Measurements from ENCODE around the gene CACNB4. TPM values are rescaled to one million over a fixed set of nuclear protein-coding genes. Genes with fewer than 3 reads are reported as not detected.

The CACNB4 gene
- total and polyA plus RNA-seq, 9 of the 15 experiments (the other 6 are each of a cell fraction or from before 2014, with no cell fraction given), result 0.01 to 0.20 (median 0.04) TPM; not detected in 1

DNA sequence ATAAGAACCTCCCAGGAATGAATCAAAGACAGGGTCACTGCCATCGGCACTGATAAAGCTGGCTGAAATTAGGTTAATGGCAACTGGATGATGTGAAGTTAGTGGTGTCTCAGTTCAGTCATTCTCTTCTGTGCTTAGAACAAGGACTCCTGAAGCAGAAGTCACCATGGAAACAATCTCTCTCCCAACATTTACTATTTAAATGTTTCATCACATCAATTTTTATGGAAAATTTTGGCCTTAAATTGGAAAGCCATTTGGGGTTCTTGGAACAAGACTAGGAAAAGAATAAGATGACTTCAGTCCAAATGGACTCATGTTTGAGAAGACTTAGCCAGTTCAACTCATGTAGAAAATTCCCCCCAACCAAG lies 255.2 kb downstream of the CACNB4 start:
- Histone ChIP-seq H3K4me2 (ENCODE audit: insufficient read depth, low read length) (no peak overlapping the region), H4K20me1 (replicated peaks; ENCODE audit: control insufficient read depth, insufficient read depth, low read length) (no peaks in the 10 kb centered on the region), H2AFZ (ENCODE audit: low read depth, low read length) (no peak overlapping the region), H3K36me3 (ENCODE audit: control insufficient read depth, insufficient read depth, low read length) (no peaks in the 10 kb centered on the region), H3K4me1 (replicated peaks in 1 of 2; ENCODE audit: control insufficient read depth in 2 of 2, insufficient read depth in 2 of 2, low read length in 2 of 2) (peaks cover 0 to 8% of the 10 kb centered on the region in 2 experiments; a peak in 2 of 5 replicates), H3K4me3 (no peak overlapping the region), H3K9me1 (ENCODE audit: control insufficient read depth, insufficient read depth, low read length) (no peaks in the 10 kb centered on the region), H3K79me2 (ENCODE audit: control insufficient read depth, insufficient read depth, low read length) (no peaks in the 10 kb centered on the region), H3K27ac (ENCODE audit: extremely low read depth, low read depth, low read length) (no peak overlapping the region), H3K27me3 (ENCODE audit: control insufficient read depth in 2 of 2, insufficient read depth in 2 of 2, low read length in 2 of 2) (no peaks in the 10 kb centered on the region; a peak in 1 of 5 replicates), H3K9me3 (replicated peaks; ENCODE audit: control insufficient read depth, insufficient read depth, low read depth, low read length) (no peaks in the 10 kb centered on the region), H3K9ac (ENCODE audit: insufficient read depth in 1 of 2, low read depth in 2 of 2, low read length in 2 of 2) (no peak overlapping the region)
- no TSS peak for BruUV-seq (replicated peaks)
- ATAC-seq (no peak), FAIRE-seq (no peak), DNase-seq (ENCODE audit: extremely low read depth in 1 of 4, low spot score in 3 of 4) (no peak)
- CTCF ChIA-PET (ENCODE audit: low intra/inter-chr PET ratio), result no interaction called here
- intact Hi-C loops (cut with micrococcal nuclease) (no loop called here), in situ Hi-C loops (cut with MboI) (no loop called here)
- TF ChIP-seq RFX1 (IDR thresholded peaks at IDR 0.05) (peak; percentile 36; the same call in 1 of the 2 replicates), PYGO2 (tag; IDR thresholded peaks at IDR 0.05) (no peak)
- 50% methylated on average over 1 of the region's 1 CpG for WGBS (ENCODE audit: insufficient coverage, low coverage, missing lambda C conversion rate)
- POLR2A ChIA-PET, result interaction anchor here (0.6 kb wide), 1 partner anchor 24 kb away, joined by 3 read pairs; no protein-coding TSS in a partner anchor

DNA sequence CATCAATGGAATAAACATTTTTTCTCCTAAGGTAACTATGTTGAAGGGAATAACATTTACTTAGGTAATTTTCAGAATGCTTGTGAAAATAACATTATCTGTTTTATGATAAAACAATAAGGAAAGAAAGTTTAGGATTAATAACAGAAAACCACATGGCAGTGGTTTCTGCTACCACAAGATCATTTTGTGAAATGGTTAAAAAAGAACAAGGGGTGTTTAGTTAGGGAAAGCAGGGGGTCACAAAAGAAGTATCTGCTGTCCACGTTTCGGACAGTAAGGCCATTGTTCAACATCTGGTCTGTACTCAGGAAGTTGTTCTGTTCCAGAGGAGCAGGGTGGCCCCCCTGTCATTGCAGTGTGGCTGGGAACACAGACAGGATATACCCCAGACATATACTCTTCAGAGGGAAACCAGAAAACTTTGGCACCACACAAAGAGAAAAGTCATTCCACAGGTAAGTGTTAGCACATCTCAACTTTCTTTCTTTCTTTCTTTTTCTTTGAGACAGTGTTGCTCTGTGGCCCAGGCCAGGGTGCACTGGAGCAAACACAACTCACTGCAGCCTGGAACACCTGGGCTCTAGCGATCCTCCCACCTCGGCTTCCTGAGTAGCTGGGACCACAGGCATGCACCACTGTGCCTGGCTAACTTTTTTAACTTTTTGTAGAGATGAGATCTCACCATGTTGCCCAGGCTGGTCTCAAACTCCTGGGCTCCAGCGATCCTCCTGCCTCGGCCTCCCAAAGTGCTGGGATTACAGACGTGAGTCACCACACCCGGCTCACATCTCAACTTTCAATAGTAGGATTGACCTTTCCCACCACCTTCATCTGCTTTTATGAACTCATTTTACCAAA lies 255.8 kb downstream of the CACNB4 start:
- intact Hi-C loops (cut with micrococcal nuclease) (no loop called here), in situ Hi-C loops (cut with MboI) (no loop called here)
- Histone ChIP-seq H3K79me2 (ENCODE audit: control insufficient read depth, insufficient read depth, low read length) (no peaks in the 10 kb centered on the region), H2AFZ (ENCODE audit: low read depth, low read length) (peak overlapping the region; percentile 55; the same call in 1 of the 2 replicates), H3K9ac (ENCODE audit: insufficient read depth in 1 of 2, low read depth in 2 of 2, low read length in 2 of 2) (no peak overlapping the region), H3K9me1 (ENCODE audit: control insufficient read depth, insufficient read depth, low read length) (no peaks in the 10 kb centered on the region), H4K20me1 (replicated peaks; ENCODE audit: control insufficient read depth, insufficient read depth, low read length) (no peaks in the 10 kb centered on the region), H3K36me3 (ENCODE audit: control insufficient read depth, insufficient read depth, low read length) (no peaks in the 10 kb centered on the region), H3K27me3 (ENCODE audit: control insufficient read depth in 2 of 2, insufficient read depth in 2 of 2, low read length in 2 of 2) (no peaks in the 10 kb centered on the region; a peak in 1 of 5 replicates), H3K9me3 (replicated peaks; ENCODE audit: control insufficient read depth, insufficient read depth, low read depth, low read length) (no peaks in the 10 kb centered on the region), H3K4me1 (replicated peaks in 1 of 2; ENCODE audit: control insufficient read depth in 2 of 2, insufficient read depth in 2 of 2, low read length in 2 of 2) (peaks cover 0 to 8% of the 10 kb centered on the region in 2 experiments; a peak in 2 of 5 replicates), H3K27ac (ENCODE audit: extremely low read depth, low read depth, low read length) (no peak overlapping the region), H3K4me2 (ENCODE audit: insufficient read depth, low read length) (no peak overlapping the region), H3K4me3 (no peak overlapping the region)
- ChIA-PET POLR2A (interaction anchor here (0.6 kb wide), 1 partner anchor 24 kb away, joined by 3 read pairs; no protein-coding TSS in a partner anchor), CTCF (ENCODE audit: low intra/inter-chr PET ratio) (no interaction called here)
- no TSS peak for BruUV-seq (replicated peaks)
- DNase-seq (ENCODE audit: extremely low read depth in 1 of 4, low spot score in 3 of 4) (no peak), FAIRE-seq (no peak), ATAC-seq (peak; percentile 65)
- 21% methylated on average over 8 of the region's 8 CpGs for WGBS (ENCODE audit: insufficient coverage, low coverage, missing lambda C conversion rate)
- no peak for TF ChIP-seq TAF7 (tag; IDR thresholded peaks at IDR 0.05)

All from K562 (cell line).